ENCODE measurements around the gene DNAJC9.
"Not testable (repeated sequence)": the region's sequence is repeated elsewhere in the genome, so short reads cannot be mapped to it uniquely, and the experiment has no call there.

Gene DNAJC9

GRCh38 chr10:73262880-73263555 lies 16.0 kb upstream of the DNAJC9 start:
- no peak for TF ChIP-seq CTCF (conservative IDR thresholded peaks at IDR 0.05)
- peak overlapping the region; percentile 63 for H3K27ac ChIP-seq

- no peak overlapping the region; the same call in 1 of the 2 replicates for H3K27ac ChIP-seq
- TF ChIP-seq CTCF (conservative IDR thresholded peaks at IDR 0.05), result no peak
These were observed 15.2 kb upstream of the DNAJC9 start for GRCh38 chr10:73262105-73262730.

- TF ChIP-seq CTCF (conservative IDR thresholded peaks at IDR 0.05), result no peak
- H3K27ac ChIP-seq, result no peak overlapping the region
These were observed 14.4 kb upstream of the DNAJC9 start for GRCh38 chr10:73261362-73261995.

- H3K27ac ChIP-seq, result not testable (repeated sequence)
These were observed 11.6 kb upstream of the DNAJC9 start for GRCh38 chr10:73258612-73259011.

GRCh38 chr10:73253225-73253555 lies 6.1 kb upstream of the DNAJC9 start:
- peak overlapping the region; percentile 95 for H3K27ac ChIP-seq
- TF ChIP-seq CTCF (conservative IDR thresholded peaks at IDR 0.05), result no peak

- no peak for TF ChIP-seq CTCF (conservative IDR thresholded peaks at IDR 0.05)
- peak within 1 kb of the TSS; percentile 95 for H3K27ac ChIP-seq
These were observed 5.6 kb upstream of the DNAJC9 start, which contains the start of gene MRPS16 for GRCh38 chr10:73252445-73253224. Gene MRPS16, minus strand, starts transcription at chr10:73252644. Its CDS starts 162 bp downstream, at chr10:73252482.

GRCh38 chr10:73251683-73252444 lies 4.8 kb upstream of the DNAJC9 start:
- TF ChIP-seq CTCF (conservative IDR thresholded peaks at IDR 0.05), result no peak
- peak overlapping the region; percentile 95 for H3K27ac ChIP-seq

Measured in VCaP (cell line).